ENCODE measurements around the gene COA8.

- TF ChIP-seq CTCF (IDR thresholded peaks at IDR 0.05) (no peak), POLR2A (IDR thresholded peaks at IDR 0.05) (no peak)
Measured at GRCh38 chr14:103517174-103517566, 45.6 kb upstream of the COA8 start.

All from transverse colon (tissue), 3 donors.